H9 (cell line): Measurements from ENCODE around the gene GPRC5D. TPM values are rescaled to one million over a fixed set of nuclear protein-coding genes. Genes with fewer than 3 reads are reported as not detected.

ENCODE experiments used
- DNase-seq: peaks from one replicate; pipeline ENCODE4 v3.0.0-alpha.2; 2017
- H2AFZ ChIP-seq: one replicate; pipeline ENCODE4 v1.6.1; 2013; ENCODE audit warnings: mild to moderate bottlenecking, low read length, control low read depth, moderate library complexity
- H2AK5ac ChIP-seq: 2 replicates; pipeline ENCODE4 v1.6.1; 2013; ENCODE audit warnings: low read length, control low read depth, mixed read lengths; ENCODE audit not compliant: insufficient read length
- H2BK120ac ChIP-seq: one replicate; pipeline ENCODE4 v1.6.1; 2013; ENCODE audit warnings: low read depth, mild to moderate bottlenecking, low read length, control low read depth, inconsistent platforms; ENCODE audit not compliant: poor library complexity, severe bottlenecking
- H2BK12ac ChIP-seq: 2 replicates; pipeline ENCODE4 v1.6.1; 2013; ENCODE audit warnings: low read length, control low read depth, mixed read lengths, low read depth; ENCODE audit not compliant: insufficient read length
- H2BK15ac ChIP-seq: 2 replicates; pipeline ENCODE4 v1.6.1; 2013; ENCODE audit warnings: low read depth, low read length, control low read depth
- H2BK20ac ChIP-seq: one replicate; pipeline ENCODE4 v1.6.1; 2013; ENCODE audit warnings: low read depth, mild to moderate bottlenecking, low read length, control low read depth, inconsistent platforms; ENCODE audit not compliant: poor library complexity, severe bottlenecking
- H2BK5ac ChIP-seq: 2 replicates; pipeline ENCODE4 v1.6.1; 2013; ENCODE audit warnings: low read length, control low read depth, mixed read lengths; ENCODE audit not compliant: insufficient read length
- H3K14ac ChIP-seq: 2 replicates; pipeline ENCODE4 v1.6.1; 2013; ENCODE audit warnings: low read length, control low read depth; ENCODE audit not compliant: insufficient read depth
- H3K18ac ChIP-seq: 2 replicates; pipeline ENCODE4 v1.6.1; 2013; ENCODE audit warnings: low read depth, mild to moderate bottlenecking, mixed read lengths, low read length, control low read depth; ENCODE audit not compliant: insufficient read length
- H3K23ac ChIP-seq: 2 replicates; pipeline ENCODE4 v1.6.1; 2013; ENCODE audit warnings: low read length, control low read depth, mixed read lengths, low read depth; ENCODE audit not compliant: insufficient read length
- H3K23me2 ChIP-seq: 2 replicates; pipeline ENCODE4 v1.6.1; 2013; ENCODE audit warnings: low read depth, mild to moderate bottlenecking, mixed read lengths, low read length, control low read depth; ENCODE audit not compliant: insufficient read length, poor library complexity, severe bottlenecking
- H3K27ac ChIP-seq: 2 replicates; pipeline ENCODE4 v1.5.1; 2013; ENCODE audit warnings: low read length, control low read depth, mixed read lengths, low read depth; ENCODE audit not compliant: insufficient read length
- H3K27me3 ChIP-seq: 2 replicates; pipeline ENCODE4 v1.6.1; 2013; ENCODE audit warnings: low read length, control low read depth, inconsistent platforms; ENCODE audit not compliant: insufficient read depth
- H3K4ac ChIP-seq: 2 replicates; pipeline ENCODE4 v1.6.1; 2013; ENCODE audit warnings: low read depth, mild to moderate bottlenecking, control low read depth, inconsistent platforms, low read length, moderate library complexity
- H3K4me1 ChIP-seq: 2 replicates; pipeline ENCODE4 v1.6.1; 2013; ENCODE audit warnings: low read length, control low read depth, inconsistent platforms; ENCODE audit not compliant: insufficient read depth
- H3K4me2 ChIP-seq: 2 replicates; pipeline ENCODE4 v1.6.1; 2013; ENCODE audit warnings: low read length, control low read depth, mixed read lengths; ENCODE audit not compliant: insufficient read length, insufficient read depth
- H3K56ac ChIP-seq: 2 replicates; pipeline ENCODE4 v1.6.1; 2013; ENCODE audit warnings: low read depth, mild to moderate bottlenecking, mixed read lengths, low read length, control low read depth; ENCODE audit not compliant: insufficient read length
- H3K79me1 ChIP-seq: 2 replicates; pipeline ENCODE4 v1.6.1; 2013; ENCODE audit warnings: low read depth, mild to moderate bottlenecking, moderate library complexity, low read length, control low read depth, inconsistent platforms; ENCODE audit not compliant: insufficient read depth, poor library complexity, severe bottlenecking
- H3K79me2 ChIP-seq: 2 replicates; pipeline ENCODE4 v1.6.1; 2013; ENCODE audit warnings: low read length, control low read depth, inconsistent platforms; ENCODE audit not compliant: insufficient read depth
- H3K9ac ChIP-seq: 2 replicates; pipeline ENCODE4 v1.6.1; 2013; ENCODE audit warnings: low read length, control low read depth, mixed read lengths; ENCODE audit not compliant: insufficient read length; ENCODE audit errors: extremely low read depth
- H3K9me3 ChIP-seq: one replicate; pipeline ENCODE4 v1.6.1; 2013; ENCODE audit warnings: low read depth, low read length, inconsistent platforms; ENCODE audit not compliant: control insufficient read depth
- H3T11ph ChIP-seq: one replicate; pipeline ENCODE4 v1.6.1; 2013; ENCODE audit warnings: mild to moderate bottlenecking, low read length, control low read depth, inconsistent platforms
- H4K20me1 ChIP-seq: one replicate; pipeline ENCODE4 v1.6.1; 2013; ENCODE audit not compliant: control insufficient read depth, insufficient read length, insufficient read depth
- H4K5ac ChIP-seq: 2 replicates; pipeline ENCODE4 v1.6.1; 2013; ENCODE audit warnings: low read depth, mild to moderate bottlenecking, mixed read lengths, low read length, control low read depth; ENCODE audit not compliant: insufficient read length
- H4K8ac ChIP-seq: replicated peaks from 2 replicates; pipeline ENCODE4 v1.6.1; 2013; ENCODE audit warnings: low read length, control low read depth, mixed read lengths, low read depth; ENCODE audit not compliant: insufficient read length
- H4K91ac ChIP-seq: 2 replicates; pipeline ENCODE4 v1.6.1; 2013; ENCODE audit warnings: low read depth, mild to moderate bottlenecking, moderate library complexity, mixed read lengths, low read length, control low read depth; ENCODE audit not compliant: insufficient read length
- H3K27ac Mint-ChIP-seq, 3 experiments: 2 replicates in 2 of 3; 3 replicates in 1 of 3; pipeline ENCODE4 v1.8.0; 2020 to 2021; ENCODE audit warnings: mixed read lengths in 3 of 3, mild to moderate bottlenecking in 1 of 3, moderate library complexity in 1 of 3
- H3K27me3 Mint-ChIP-seq: 2 replicates; pipeline ENCODE4 v1.8.0; 2021; ENCODE audit warnings: low read depth, mild to moderate bottlenecking, moderate library complexity, mixed read lengths
- H3K36me3 Mint-ChIP-seq, 3 experiments: 2 replicates in 2 of 3; 3 replicates in 1 of 3; pipeline ENCODE4 v1.8.0; 2020 to 2021; ENCODE audit warnings: low read depth in 3 of 3, mixed read lengths in 3 of 3; ENCODE audit not compliant: insufficient read depth in 1 of 3
- H3K4me1 Mint-ChIP-seq, 2 experiments: 2 replicates each; pipeline ENCODE4 v1.8.0; 2020; ENCODE audit warnings: mixed read lengths in 2 of 2
- H3K4me3 Mint-ChIP-seq, 2 experiments: 2 replicates in 1 of 2; 3 replicates in 1 of 2; pipeline ENCODE4 v1.8.0; 2020 to 2021; ENCODE audit warnings: mild to moderate bottlenecking in 2 of 2, mixed read lengths in 2 of 2, moderate library complexity in 1 of 2
- H3K9me3 Mint-ChIP-seq, 2 experiments: 2 replicates in 1 of 2; 3 replicates in 1 of 2; pipeline ENCODE4 v1.8.0; 2020; ENCODE audit warnings: mild to moderate bottlenecking in 2 of 2, mixed read lengths in 2 of 2, moderate library complexity in 1 of 2
- CTCF ChIP-seq: fragments of 200-600 bp; sonication (generic); conservative IDR thresholded peaks from 3 replicates; pipeline ENCODE4 v1.8.0; 2021; ENCODE audit warnings: antibody characterized with exemption, mild to moderate bottlenecking
- WGBS: extraction: QIAGEN DNeasy Blood & Tissue Kit; methylation state at CpG from one replicate; pipeline ENCODE4 v1.1.7; 2013; ENCODE audit warnings: missing lambda C conversion rate, low lambda C conversion rate, mixed read lengths; ENCODE audit not compliant: insufficient read length; ENCODE audit errors: extremely low coverage; 5-methylcytosine and 5-hydroxymethylcytosine counted together
- total RNA-seq: library from RNA; stranded (reverse); gene quantifications from 2 replicates; pipeline ENCODE4 v1.2.1, GENCODE V29; 2021

Gene GPRC5D
- total RNA-seq, 1 experiment from 2014 or later, result not detected

- no peak overlapping the region for H2BK15ac ChIP-seq
- WGBS, result no CpG with 5 or more reads among the region's 1 CpG
- no peaks in the 10 kb centered on the region for H3K79me1 ChIP-seq
- no peak for TF ChIP-seq CTCF
- H4K8ac ChIP-seq, result no peak overlapping the region
- Mint-ChIP-seq H3K27ac (no peak overlapping the region), H3K9me3 (no peaks in the 10 kb centered on the region), H3K36me3 (no peaks in the 10 kb centered on the region), H3K27me3 (peaks cover under 1% of the 10 kb centered on the region; the same call in 1 of the 2 replicates), H3K4me1 (no peaks in the 10 kb centered on the region), H3K4me3 (no peak overlapping the region)
- H3K9me3 ChIP-seq, result no peaks in the 10 kb centered on the region
- H3K79me2 ChIP-seq, result no peaks in the 10 kb centered on the region
- H2BK12ac ChIP-seq, result no peak overlapping the region
- H2BK5ac ChIP-seq, result no peak overlapping the region
- no peak overlapping the region for H2AFZ ChIP-seq
- no peak overlapping the region for H3K23ac ChIP-seq
- no peak overlapping the region for H4K5ac ChIP-seq
- H3K23me2 ChIP-seq, result no peaks in the 10 kb centered on the region
- no peak overlapping the region for H3K4ac ChIP-seq
- H3K27ac ChIP-seq, result no peak overlapping the region
- H4K91ac ChIP-seq, result no peak overlapping the region
- no peak overlapping the region for H3T11ph ChIP-seq
- H3K18ac ChIP-seq, result no peak overlapping the region
- H3K56ac ChIP-seq, result no peak overlapping the region
- no peak overlapping the region for H3K4me2 ChIP-seq
- no peaks in the 10 kb centered on the region for H3K27me3 ChIP-seq
- no peak overlapping the region for H2AK5ac ChIP-seq
- no peak for DNase-seq
- H3K9ac ChIP-seq, result no peak overlapping the region
- no peaks in the 10 kb centered on the region for H4K20me1 ChIP-seq
- no peak overlapping the region for H3K14ac ChIP-seq
- no peak overlapping the region for H2BK20ac ChIP-seq
- no peak overlapping the region for H2BK120ac ChIP-seq
- no peaks in the 10 kb centered on the region for H3K4me1 ChIP-seq
These were observed 12.1 kb downstream of the GPRC5D start for GRCh38 chr12:12939888-12940287.
